Psoas muscle (tissue), 8 donors: ENCODE results near the gene NLRP6. TPM values are rescaled to one million over a fixed set of nuclear protein-coding genes. Genes with fewer than 3 reads are reported as not detected.
"Not testable (repeated sequence)": the region's sequence is repeated elsewhere in the genome, so short reads cannot be mapped to it uniquely, and the experiment has no call there.

Experiments used
- ATAC-seq, 4 donors: fragments of 200-7000 bp; cut with Tn5 transposase; one replicate each; pipeline ENCODE4 v1.9.1; 2020; ENCODE audit warnings: moderate library complexity in 3 of 4, mild to moderate bottlenecking in 2 of 4
- DNase-seq, 2 donors: peaks; one replicate each; pipeline ENCODE4 v3.0.0-alpha.2; 2020
- H3K27ac ChIP-seq: fragments of 200-600 bp; one replicate; pipeline ENCODE4 v1.8.0; 2022
- H3K27me3 ChIP-seq, 3 donors: fragments of 200-600 bp in 1 of 3; one replicate each; pipeline versions ENCODE4 v1.6.1 to v1.8.0; 2013 to 2022; ENCODE audit warnings: low read length in 2 of 3, mild to moderate bottlenecking in 2 of 3, moderate library complexity in 1 of 3; ENCODE audit not compliant: insufficient read depth in 3 of 3
- H3K36me3 ChIP-seq, 2 donors: fragments of 200-600 bp in 1 of 2; one replicate each; pipeline versions ENCODE4 v1.6.1 to v1.8.0; 2013 to 2022; ENCODE audit warnings: low read depth in 1 of 2, mild to moderate bottlenecking in 1 of 2, moderate library complexity in 1 of 2; ENCODE audit not compliant: insufficient read depth in 1 of 2
- H3K4me1 ChIP-seq: fragments of 200-600 bp; one replicate; pipeline ENCODE4 v1.8.0; 2022
- H3K4me3 ChIP-seq: fragments of 200-600 bp; one replicate; pipeline ENCODE4 v1.8.0; 2022; ENCODE audit warnings: mild to moderate bottlenecking
- H3K9me3 ChIP-seq: fragments of 200-600 bp; one replicate; pipeline ENCODE4 v1.8.0; 2022
- CTCF ChIP-seq: fragments of 200-600 bp; IDR thresholded peaks from one replicate; pipeline ENCODE4 v1.8.0; 2022; ENCODE audit warnings: antibody characterized with exemption
- WGBS, 3 donors: extraction: QIAGEN DNeasy Blood & Tissue Kit; methylation state at CpG; one replicate each; pipeline versions ENCODE4 v1.1.6 to v1.1.7; 2013; 5-methylcytosine and 5-hydroxymethylcytosine counted together
- intact Hi-C, 2 donors: fragments of 100-400 bp; cut with DNase I; formaldehyde crosslinking; loops; one replicate each; pipeline versions ENCODE4 v1.11.0 to v1.14.2; 2022
- polyA plus RNA-seq, 3 donors: library from polyadenylated mRNA; stranded (reverse); fragments of 200-250 nt; gene quantifications; one replicate each; pipeline ENCODE4 v1.2.3, GENCODE V29; 2013
- total RNA-seq, 4 donors: library from RNA; stranded (reverse); fragmentation: NEBNext Ultra II Directional in 2 of 4; extraction: Animal tissue kit (Norgen Biotek cat#: 25700) in 2 of 4; gene quantifications; one replicate each; pipeline versions ENCODE4 v1.2.1 to v1.2.4, GENCODE V29; 2021 to 2023
- donor health status: healthy with polysubstance abuse.
- donor health status: DM: no; HTN: no; CAD: no; lungs with moderate emphysema.
- donor health status: Bipolar disorder and iron deficiency.
- donor health status: healthy.
- donor health status: DM: yes; HTN: yes; CAD: no.
- donor health status: DM: no; HTN: no; CAD: no.
- donor health status: DM: no; HTN: no; CAD: no.
- donor health status: DM: yes; HTN: yes; CAD: no.

NLRP6 gene
- total and polyA plus RNA-seq, 7 donors: 0.03 to 0.17 (median 0.07) TPM; not detected in 3

- TF ChIP-seq CTCF: no peak
- Histone ChIP-seq H3K9me3 (no peaks in the 10 kb centered on the region), H3K36me3 (no peaks in the 10 kb centered on the region), H3K4me3 (no peak overlapping the region), H3K4me1 (no peaks in the 10 kb centered on the region), H3K27me3 (peaks cover 0 to 24% (median 4%) of the 10 kb centered on the region in 3 donors), H3K27ac (no peak overlapping the region)
- WGBS, 3 donors: 80 to 91% (median 80%) methylated on average over 51 to 52 of the region's 52 CpGs
- intact Hi-C loops: loop anchor here in 1 of 2 donors (2.0 kb wide), 1 partner anchor 57 kb away; no protein-coding TSS in a partner anchor
- no peak for ATAC-seq
- peak in 1 of 2 donors; percentile 53 for DNase-seq
Observed at GRCh38 chr11:304061-304506, 25.9 kb downstream of the NLRP6 start.

- Histone ChIP-seq H3K9me3 (no peaks in the 10 kb centered on the region), H3K4me3 (no peak overlapping the region), H3K27me3 (peaks cover 0 to 19% (median 4%) of the 10 kb centered on the region in 3 donors), H3K4me1 (no peaks in the 10 kb centered on the region), H3K36me3 (no peaks in the 10 kb centered on the region), H3K27ac (no peak overlapping the region)
- ATAC-seq: peak in 1 of 4 donors; percentile 38
- intact Hi-C loops: loop anchor here in 1 of 2 donors (2.0 kb wide), 1 partner anchor 56 kb away; no protein-coding TSS in a partner anchor
- peak; percentile 49 for TF ChIP-seq CTCF
- 39 to 41% (median 41%) methylated on average over 18 to 19 of the region's 19 CpGs for WGBS, 3 donors
- DNase-seq: peak; percentile 57 to 73
Observed at GRCh38 chr11:304915-305843, 27.0 kb downstream of the NLRP6 start.

GRCh38 chr11:305844-306211 is 27.6 kb downstream of the NLRP6 start:
- Histone ChIP-seq H3K36me3 (no peaks in the 10 kb centered on the region), H3K4me1 (no peaks in the 10 kb centered on the region), H3K27me3 (peaks cover 0 to 14% (median 4%) of the 10 kb centered on the region in 3 donors), H3K27ac (no peak overlapping the region), H3K9me3 (no peaks in the 10 kb centered on the region), H3K4me3 (no peak overlapping the region)
- intact Hi-C loops: loop anchor here in 1 of 2 donors (2.0 kb wide), 1 partner anchor 55 kb away; no protein-coding TSS in a partner anchor
- DNase-seq: peak in 1 of 2 donors; percentile 6
- no peak for ATAC-seq
- 85 to 89% (median 88%) methylated on average over 10 of the region's 10 CpGs for WGBS, 3 donors
- TF ChIP-seq CTCF: no peak

GRCh38 chr11:306645-307371 is 28.6 kb downstream of the NLRP6 start:
- 87 to 88% (median 88%) methylated on average over 16 to 17 of the region's 17 CpGs for WGBS, 3 donors
- H3K27ac ChIP-seq: peak overlapping the region; percentile 55
- intact Hi-C loops: no loop called here
- ATAC-seq: no peak
- no peaks in the 10 kb centered on the region for H3K4me1 ChIP-seq
- H3K4me3 ChIP-seq: no peak overlapping the region
- no peaks in the 10 kb centered on the region for H3K36me3 ChIP-seq
- H3K27me3 ChIP-seq: peaks cover 0 to 14% (median 0%) of the 10 kb centered on the region in 3 donors
- H3K9me3 ChIP-seq: no peaks in the 10 kb centered on the region
- no peak for TF ChIP-seq CTCF
- DNase-seq: peak in 1 of 2 donors; percentile 44

GRCh38 chr11:307766-308708 is 29.8 kb downstream of the NLRP6 start, which contains the start of gene IFITM2:
Gene IFITM2 (plus strand): TSS chr11:307816. CDS start chr11:308193, 377 bp downstream.
- H3K4me1 ChIP-seq, intact Hi-C loops, H3K9me3 ChIP-seq, H3K36me3 ChIP-seq: not testable (repeated sequence)
- peak within 1 kb of the TSS; percentile 55 for H3K27ac ChIP-seq
- DNase-seq (peak; percentile 78 to 85), ATAC-seq (peak; percentile 52 to 67 (median 65))
- WGBS, 3 donors: 6 to 8% (median 7%) methylated on average over 19 to 28 of the region's 28 CpGs
- peak within 1 kb of the TSS; percentile 67 for H3K4me3 ChIP-seq
- peaks cover 0 to 14% (median 0%) of the 10 kb centered on the region in 3 donors for H3K27me3 ChIP-seq
